Kidney (tissue), 14 donors: ENCODE measurements around the gene TXNL4A. TPM values are rescaled to one million over a fixed set of nuclear protein-coding genes. Genes with fewer than 3 reads are reported as not detected.

ENCODE experiments used
- DNase-seq, 5 donors: peaks; one replicate each; pipeline ENCODE4 v3.0.0-alpha.2; 2013 to 2020
- FAIRE-seq: peaks from 2 replicates; lab custom pipeline; 2012; peaks lifted over from hg19 to GRCh38; lab: Jason Lieb, UNC
- H3K27ac ChIP-seq, 2 donors: one replicate each; pipeline ENCODE4 v1.7.0; 2013; ENCODE audit warnings: low read depth in 2 of 2, low read length in 2 of 2, inconsistent platforms in 1 of 2
- H3K27me3 ChIP-seq: one replicate; pipeline ENCODE4 v1.7.1; 2013; ENCODE audit warnings: low read length, inconsistent platforms; ENCODE audit not compliant: control insufficient read depth, insufficient read depth
- H3K36me3 ChIP-seq, 3 donors: one replicate each; pipeline versions ENCODE4 v1.7.0 to v1.7.1; 2013; ENCODE audit warnings: low read length in 3 of 3, control low read depth in 1 of 3, inconsistent platforms in 1 of 3; ENCODE audit not compliant: insufficient read depth in 3 of 3, control insufficient read depth in 2 of 3
- H3K4me1 ChIP-seq, 3 donors: one replicate each; pipeline versions ENCODE4 v1.7.0 to v1.7.1; 2013; ENCODE audit warnings: low read length in 3 of 3, inconsistent platforms in 1 of 3, low read depth in 1 of 3; ENCODE audit not compliant: control insufficient read depth in 2 of 3, insufficient read depth in 2 of 3
- H3K4me3 ChIP-seq, 3 donors: one replicate each; pipeline versions ENCODE4 v1.7.0 to v1.8.1; 2013; ENCODE audit warnings: low read length in 3 of 3, control low read depth in 1 of 3, inconsistent platforms in 1 of 3
- H3K9ac ChIP-seq, 3 donors: one replicate each; pipeline versions ENCODE4 v1.7.0 to v1.7.1; 2013; ENCODE audit warnings: low read length in 3 of 3, control low read depth in 1 of 3, inconsistent platforms in 1 of 3
- H3K9me3 ChIP-seq, 3 donors: one replicate each; pipeline versions ENCODE4 v1.7.0 to v1.7.1; 2013; ENCODE audit warnings: low read length in 3 of 3, control low read depth in 1 of 3, inconsistent platforms in 1 of 3; ENCODE audit not compliant: control insufficient read depth in 2 of 3, insufficient read depth in 1 of 3
- intact Hi-C: fragments of 100-400 bp; cut with DNase I; formaldehyde crosslinking; loops from one replicate; pipeline ENCODE4 v1.11.1; 2022
- polyA plus RNA-seq: library from polyadenylated mRNA; stranded (reverse); fragments of 350-450 nt; fragmentation: Illumina TruSeq; extraction: RNeasy Lipid Tissue Mini Kit (QIAGEN cat#74804); gene quantifications from one replicate; pipeline ENCODE4 v1.2.3, GENCODE V29; 2014; ENCODE audit warnings: low read depth, low replicate concordance; ENCODE audit not compliant: insufficient read depth
- total RNA-seq: library from RNA; stranded (reverse); fragmentation: NEBNext Ultra II Directional; extraction: Animal tissue kit (Norgen Biotek cat#: 25700); gene quantifications from one replicate; pipeline ENCODE4 v1.2.1, GENCODE V29; 2021
- TF ChIP-seq, protein P1 (sequence below): IDR thresholded peaks from 3 replicates; pipeline ENCODE4 v1.5.1; 2012; ENCODE audit warnings: mild to moderate bottlenecking, moderate library complexity, borderline replicate concordance; ENCODE audit not compliant: insufficient read depth; ENCODE audit errors: extremely low read depth
- donor health status: control.
- donor health status: control.
- donor health status: control.
- donor health status: control.
- donor health status: control.
- donor health status: DM: yes; HTN: yes; CAD: no.
- donor health status: Normal renal cell carcinoma (clear cell type).

The TXNL4A gene
- total and polyA plus RNA-seq, 2 donors from 2014 or later = 76.7 to 178 TPM

GRCh38 chr18:79922971-79923411 is 65.4 kb downstream of the TXNL4A start:
- FAIRE-seq (no peak), DNase-seq (peak in 2 of 5 donors; percentile 33 to 66)
- TF ChIP-seq, protein P1, sequence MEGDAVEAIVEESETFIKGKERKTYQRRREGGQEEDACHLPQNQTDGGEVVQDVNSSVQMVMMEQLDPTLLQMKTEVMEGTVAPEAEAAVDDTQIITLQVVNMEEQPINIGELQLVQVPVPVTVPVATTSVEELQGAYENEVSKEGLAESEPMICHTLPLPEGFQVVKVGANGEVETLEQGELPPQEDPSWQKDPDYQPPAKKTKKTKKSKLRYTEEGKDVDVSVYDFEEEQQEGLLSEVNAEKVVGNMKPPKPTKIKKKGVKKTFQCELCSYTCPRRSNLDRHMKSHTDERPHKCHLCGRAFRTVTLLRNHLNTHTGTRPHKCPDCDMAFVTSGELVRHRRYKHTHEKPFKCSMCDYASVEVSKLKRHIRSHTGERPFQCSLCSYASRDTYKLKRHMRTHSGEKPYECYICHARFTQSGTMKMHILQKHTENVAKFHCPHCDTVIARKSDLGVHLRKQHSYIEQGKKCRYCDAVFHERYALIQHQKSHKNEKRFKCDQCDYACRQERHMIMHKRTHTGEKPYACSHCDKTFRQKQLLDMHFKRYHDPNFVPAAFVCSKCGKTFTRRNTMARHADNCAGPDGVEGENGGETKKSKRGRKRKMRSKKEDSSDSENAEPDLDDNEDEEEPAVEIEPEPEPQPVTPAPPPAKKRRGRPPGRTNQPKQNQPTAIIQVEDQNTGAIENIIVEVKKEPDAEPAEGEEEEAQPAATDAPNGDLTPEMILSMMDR = no peak
- no peak overlapping the region for H3K4me3 ChIP-seq
- intact Hi-C loops = no loop called here
- H3K27ac ChIP-seq = no peak overlapping the region
- no peaks in the 10 kb centered on the region for H3K27me3 ChIP-seq
- peaks cover 0 to 11% (median 9%) of the 10 kb centered on the region in 3 donors for H3K4me1 ChIP-seq
- H3K9me3 ChIP-seq = peaks cover 0 to 2% (median 0%) of the 10 kb centered on the region in 3 donors
- peaks cover 0 to 7% (median under 1%) of the 10 kb centered on the region in 3 donors for H3K36me3 ChIP-seq
- H3K9ac ChIP-seq = no peak overlapping the region

- FAIRE-seq (no peak), DNase-seq (peak in 2 of 5 donors; percentile 4 to 62)
These were observed 66.1 kb downstream of the TXNL4A start for GRCh38 chr18:79921984-79922965.

More at GRCh38 chr18:79921984-79922965, 66.1 kb downstream of the TXNL4A start:
- Histone ChIP-seq H3K9ac (no peak overlapping the region), H3K36me3 (peaks cover 0 to 7% (median 0%) of the 10 kb centered on the region in 3 donors), H3K4me3 (no peak overlapping the region), H3K4me1 (peaks cover 0 to 11% (median 9%) of the 10 kb centered on the region in 3 donors), H3K27me3 (no peaks in the 10 kb centered on the region), H3K27ac (no peak overlapping the region), H3K9me3 (peaks cover 0 to 2% (median 0%) of the 10 kb centered on the region in 3 donors)
- intact Hi-C loops = no loop called here
- TF ChIP-seq, protein P1 = no peak

Other genes starting within 250 kb of the TXNL4A start
- 0.76 TPM for gene KCNG2, start 190.6 kb downstream of the TXNL4A start, total RNA-seq
- gene KCNG2, start 190.6 kb downstream of the TXNL4A start, polyA plus RNA-seq = not detected
- gene SLC66A2, start 36.9 kb downstream of the TXNL4A start, total RNA-seq = 45.5 TPM
- 41.9 TPM for gene SLC66A2, start 36.9 kb downstream of the TXNL4A start, polyA plus RNA-seq
- gene HSBP1L1, start 23.9 kb downstream of the TXNL4A start, total RNA-seq = 26.0 TPM
- gene HSBP1L1, start 23.9 kb downstream of the TXNL4A start, polyA plus RNA-seq = 43.6 TPM
- 21.4 TPM for gene RBFA, start 45.9 kb upstream of the TXNL4A start, total RNA-seq
- gene RBFA, start 45.9 kb upstream of the TXNL4A start, polyA plus RNA-seq = 17.7 TPM
- gene ADNP2, start 120.7 kb upstream of the TXNL4A start, total RNA-seq = 21.1 TPM
- gene ADNP2, start 120.7 kb upstream of the TXNL4A start, polyA plus RNA-seq = 6.0 TPM